Endometrial microvascular endothelial cells (primary cell): Measurements from ENCODE around the gene CD86. TPM values are rescaled to one million over a fixed set of nuclear protein-coding genes. Genes with fewer than 3 reads are reported as not detected.

Source experiments
- in situ Hi-C: cut with HindIII; loops from 2 replicates; pipeline ENCODE4 v1.10.0; 2017; ENCODE audit warnings: low sequenced_read_pairs, low pct_unique_long_range_greater_than_20kb; ENCODE audit errors: inconsistent ontology term
- total RNA-seq: library from RNA; depleted of rRNA; stranded (reverse); fragments of >200 nt; gene quantifications from one replicate; pipeline ENCODE4 v1.2.3, GENCODE V29; 2015; ENCODE audit errors: inconsistent ontology term

The CD86 gene
- total RNA-seq, 1 donor from 2014 or later, result not detected

GRCh38 chr3:122052968-122053367, 2.2 kb upstream of the CD86 start:
- in situ Hi-C loops, result no loop called here

DNA sequence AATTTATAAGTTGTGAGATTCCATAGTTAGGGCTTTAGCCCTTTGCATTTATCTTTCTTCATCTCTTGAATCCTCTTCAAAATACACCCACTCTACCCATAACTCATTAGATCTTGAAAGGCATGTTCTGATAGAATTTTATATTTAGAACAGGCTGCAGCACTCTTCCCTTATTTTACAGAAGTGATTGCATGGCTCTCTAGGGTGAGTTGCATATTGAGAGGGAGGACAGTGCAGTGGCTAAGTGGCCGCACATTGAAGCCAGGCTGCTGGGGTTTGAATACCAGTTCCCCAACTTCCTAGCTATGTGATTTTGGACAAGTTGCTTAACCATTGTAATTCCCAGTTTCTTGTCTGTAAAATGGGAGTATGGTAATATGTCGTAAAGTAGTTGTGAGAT, 2.5 kb downstream of the CD86 start:
- in situ Hi-C loops, result no loop called here

DNA sequence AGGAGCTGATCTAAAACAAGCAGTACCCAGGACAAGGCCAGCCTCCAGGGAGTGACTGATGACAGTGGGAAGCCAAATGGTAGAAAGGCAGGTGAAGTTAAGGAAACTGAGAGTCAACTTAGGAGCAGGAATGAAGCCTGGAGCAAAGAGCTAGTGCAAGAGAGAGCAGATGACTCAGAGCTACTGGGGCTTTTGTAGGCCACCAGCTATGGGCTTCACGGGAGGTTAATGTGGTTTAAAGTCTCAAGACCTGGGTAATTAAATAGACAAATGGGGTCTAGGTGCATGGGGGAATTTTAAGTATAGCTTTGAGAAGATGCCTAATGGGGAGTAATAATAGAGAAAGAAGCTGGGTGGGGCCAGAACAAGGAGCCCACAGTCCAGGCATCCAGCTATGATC, 3.1 kb downstream of the CD86 start:
- in situ Hi-C loops, result no loop called here

DNA sequence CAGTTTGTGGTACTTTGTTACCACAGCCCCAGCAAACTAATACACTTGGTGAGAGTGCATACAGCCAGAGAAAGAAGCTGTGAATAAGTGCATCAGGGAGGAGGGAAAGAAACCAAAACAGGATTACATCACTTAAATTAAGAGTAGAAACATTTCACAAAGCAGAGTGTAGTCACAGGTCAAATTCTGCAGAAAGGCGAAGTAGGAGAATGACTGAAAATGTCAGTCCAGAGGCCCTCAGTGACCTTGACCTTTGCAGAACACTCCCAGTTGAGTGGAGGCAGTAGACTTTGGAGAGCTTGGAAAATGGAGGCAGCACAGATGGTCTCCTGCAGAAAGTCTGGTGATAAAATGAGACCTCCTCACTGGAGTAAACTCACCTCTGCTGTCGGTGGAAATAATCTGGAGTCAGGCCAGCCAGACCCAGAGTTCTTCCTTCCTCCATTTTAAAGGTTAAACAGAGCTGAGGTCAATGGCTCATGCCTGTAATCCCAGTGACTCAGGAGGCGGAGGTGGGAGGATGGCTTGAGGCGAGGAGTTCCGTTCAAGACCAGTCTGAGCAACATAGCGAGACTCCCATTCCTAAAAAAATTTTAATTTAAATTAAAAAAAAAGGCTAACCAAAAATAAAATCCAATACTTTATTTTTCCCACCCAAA, 5.0 kb downstream of the CD86 start:
- in situ Hi-C loops, result no loop called here

GRCh38 chr3:122063908-122064307, 8.7 kb downstream of the CD86 start:
- in situ Hi-C loops, result no loop called here

- in situ Hi-C loops, result no loop called here
These were observed 9.2 kb downstream of the CD86 start for GRCh38 chr3:122064326-122064725.

- in situ Hi-C loops, result no loop called here
These were observed 11.4 kb downstream of the CD86 start for GRCh38 chr3:122066331-122067213.

DNA sequence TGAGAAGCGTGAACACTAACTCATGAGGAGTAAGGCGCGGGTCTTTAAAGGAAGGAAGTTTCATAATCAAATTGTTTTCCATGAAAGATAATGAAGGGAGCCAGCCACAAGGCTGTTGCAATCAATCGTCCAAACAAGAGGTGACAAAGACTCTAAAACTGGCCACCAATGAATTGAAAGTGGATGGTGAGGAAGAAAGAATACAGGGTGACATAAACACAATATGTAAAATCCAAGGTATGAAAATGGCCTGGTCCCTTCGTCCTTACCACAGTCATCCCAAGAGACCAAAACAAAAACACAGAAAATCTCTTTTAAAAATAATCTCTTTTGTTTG, 12.0 kb downstream of the CD86 start:
- in situ Hi-C loops, result no loop called here

DNA sequence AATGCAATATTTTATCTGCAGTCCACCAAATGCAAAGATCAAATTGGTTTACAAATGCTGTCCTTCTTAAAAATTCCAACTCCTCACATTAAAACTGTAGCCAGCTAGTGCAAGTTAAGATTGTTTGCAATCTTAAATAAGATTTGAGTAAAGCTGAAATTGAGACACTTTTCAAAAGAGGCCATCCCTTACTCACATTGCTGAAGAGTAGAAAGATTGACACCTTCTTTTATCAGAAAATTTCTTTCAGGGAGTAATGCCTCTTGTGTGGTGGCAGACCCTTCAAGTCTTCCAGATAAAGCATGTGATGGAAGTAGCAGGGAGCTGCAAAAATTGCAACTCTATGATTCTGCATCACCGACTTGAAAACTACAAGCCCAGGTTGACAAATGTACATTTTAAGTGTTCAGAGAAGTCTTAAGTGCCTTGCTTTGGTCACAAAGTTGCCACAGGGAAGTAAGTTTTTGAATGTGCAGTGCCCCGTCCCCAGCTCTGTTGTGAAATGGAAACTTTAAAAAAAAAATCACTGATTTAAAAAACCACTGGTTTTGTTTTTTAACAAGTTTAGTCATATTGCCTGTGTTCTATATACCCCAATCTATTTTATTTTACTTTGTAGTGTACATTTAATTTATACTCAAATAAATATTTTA, 12.6 kb downstream of the CD86 start:
- in situ Hi-C loops, result no loop called here

- in situ Hi-C loops, result no loop called here
These were observed 19.6 kb downstream of the CD86 start for GRCh38 chr3:122074621-122075265.

GRCh38 chr3:122076491-122077292, 21.5 kb downstream of the CD86 start:
- in situ Hi-C loops, result no loop called here

- in situ Hi-C loops, result no loop called here
These were observed 22.4 kb downstream of the CD86 start for GRCh38 chr3:122077293-122078234.

DNA sequence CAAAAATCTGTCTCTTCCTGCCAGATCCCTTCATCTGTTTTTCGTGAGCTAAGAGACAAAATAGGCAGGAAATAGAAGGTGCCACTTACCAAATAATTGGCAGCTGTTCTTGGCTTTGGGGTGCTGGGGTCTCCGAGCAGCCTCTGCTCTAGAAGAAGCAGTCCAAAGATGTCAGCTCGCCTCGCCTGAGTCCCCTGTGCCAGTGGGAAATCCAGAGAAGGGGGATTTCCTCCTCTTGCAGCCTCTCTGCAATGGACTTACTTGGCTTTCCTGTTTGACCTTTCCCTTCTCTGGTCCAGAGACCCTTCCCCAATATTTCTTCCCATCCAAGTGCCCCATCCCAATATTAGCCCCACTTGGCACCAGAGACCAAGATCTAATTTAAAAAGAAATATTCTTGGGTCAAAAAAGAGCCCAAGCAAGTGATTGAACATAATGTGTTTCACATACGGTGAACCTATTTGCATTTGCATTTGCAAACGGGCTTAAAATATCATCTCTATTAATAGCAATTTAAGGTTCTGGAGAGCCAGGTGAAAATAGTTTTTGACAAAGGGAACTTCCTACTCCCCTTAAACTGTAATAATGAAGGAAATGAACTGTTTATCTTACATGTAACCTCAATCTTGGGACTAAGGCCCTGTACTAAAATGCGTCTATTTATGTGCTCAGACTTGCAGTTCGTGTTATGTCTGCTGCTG, 23.2 kb downstream of the CD86 start:
- in situ Hi-C loops, result no loop called here

DNA sequence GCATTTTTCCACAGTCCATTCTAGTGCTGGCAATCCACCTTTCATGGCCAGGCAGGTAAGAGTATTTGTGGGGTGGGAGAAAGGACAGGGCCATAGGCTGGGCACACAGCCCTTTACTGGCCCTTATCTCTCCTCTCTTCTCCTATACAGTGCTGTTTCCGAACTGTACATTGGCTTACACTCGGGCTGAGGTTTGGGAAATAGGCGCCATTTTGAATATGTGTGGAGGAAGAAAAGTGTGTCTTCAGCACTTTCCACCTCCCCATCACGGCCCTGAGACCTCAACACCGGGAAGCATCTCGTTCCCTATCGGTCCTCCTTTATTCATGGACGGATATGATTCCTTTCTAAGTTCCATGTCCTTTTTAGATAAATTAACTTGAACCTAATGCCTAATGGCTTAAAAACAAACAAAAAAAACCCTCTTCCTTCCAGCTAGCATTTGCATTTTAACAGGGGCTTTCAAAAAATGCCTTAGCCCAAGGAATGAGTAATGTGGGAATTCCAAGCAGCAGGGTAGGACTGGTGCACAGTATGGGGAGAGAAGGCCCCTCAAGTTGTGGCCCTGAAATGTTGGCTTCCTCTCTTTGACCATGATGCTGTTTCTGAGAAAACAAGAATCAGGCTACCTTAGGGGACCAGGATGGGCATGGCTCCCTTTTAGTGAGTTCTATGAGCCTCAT, 24.5 kb downstream of the CD86 start:
- in situ Hi-C loops, result no loop called here

DNA sequence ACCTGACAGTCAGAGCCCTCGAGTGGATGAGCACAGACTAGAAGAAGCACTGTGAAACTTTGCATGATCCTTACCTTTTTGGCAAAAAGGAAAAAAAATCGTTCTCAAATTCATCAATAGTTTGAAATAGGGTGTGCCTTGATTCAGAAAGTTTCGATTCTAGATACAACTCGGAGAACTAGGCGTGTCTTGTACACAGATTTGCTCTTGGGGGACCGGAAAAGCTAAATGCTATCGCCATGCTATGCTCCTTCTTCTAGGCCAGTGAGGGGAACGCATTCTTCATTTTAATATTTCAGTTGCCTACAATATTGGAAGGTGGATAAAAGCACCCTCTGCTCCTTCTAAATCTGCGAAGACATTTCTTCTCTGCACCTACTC, 25.0 kb downstream of the CD86 start:
- in situ Hi-C loops, result no loop called here

DNA sequence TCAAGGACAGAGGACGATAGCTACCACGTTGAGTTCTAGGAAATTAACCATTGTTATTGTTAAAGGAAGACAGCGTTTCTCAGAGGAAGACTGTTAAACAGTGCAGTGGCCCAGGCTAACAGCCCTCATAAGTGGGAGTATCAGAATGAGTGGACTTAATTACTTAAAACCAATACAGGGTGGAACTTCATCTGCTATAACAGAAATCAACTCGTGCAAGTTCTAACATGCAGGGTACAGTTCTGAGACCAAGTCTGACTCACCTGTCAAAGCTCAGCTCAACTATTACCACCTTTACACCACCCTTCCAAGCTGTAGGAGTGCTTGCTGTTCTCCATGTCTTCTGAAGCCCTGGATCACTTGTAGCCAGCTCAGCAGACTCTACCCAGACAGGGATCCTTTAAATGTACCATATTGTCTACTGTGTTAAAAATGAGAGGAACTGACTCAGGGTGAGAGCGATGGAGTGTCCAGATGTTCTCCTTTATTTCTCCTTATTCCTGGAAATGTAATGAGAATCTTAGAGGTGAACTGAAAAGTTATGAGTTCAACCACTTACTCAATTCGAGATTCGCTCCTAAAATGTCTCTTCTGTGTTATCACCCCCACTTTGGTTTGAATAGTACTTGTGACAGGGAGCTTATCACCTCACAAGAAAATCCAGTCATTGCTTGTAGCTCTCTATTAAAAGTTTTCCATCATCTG, 26.5 kb downstream of the CD86 start:
- in situ Hi-C loops, result no loop called here
